ENCODE measurements around the gene DSCAM.

- TF ChIP-seq CTCF (IDR thresholded peaks at IDR 0.05 in 2 of 3, conservative IDR thresholded peaks at IDR 0.05 in 1 of 3; ENCODE audit: borderline replicate concordance in 1 of 3, insufficient read depth in 1 of 3, low read depth in 2 of 3, low read length in 2 of 3) (no peak), ZBTB33 (IDR thresholded peaks at IDR 0.05; ENCODE audit: extremely low read depth, insufficient replicate concordance, low read length) (no peak), YY1 (IDR thresholded peaks at IDR 0.05; ENCODE audit: extremely low read depth, insufficient replicate concordance, low read depth, low read length) (no peak), POLR2A (IDR thresholded peaks at IDR 0.05; ENCODE audit: borderline replicate concordance, extremely low read depth, insufficient read depth, insufficient read length) (no peak), ZNF274 (IDR thresholded peaks at IDR 0.05; ENCODE audit: low read depth, low read length) (no peak), POLR2AphosphoS5 (IDR thresholded peaks at IDR 0.05; ENCODE audit: low read depth, low read length) (no peak), RAD21 (IDR thresholded peaks at IDR 0.05; ENCODE audit: low read depth) (no peak)
Observed at GRCh38 chr21:40851749-40852148, 4.8 kb upstream of the DSCAM start.

Data from HCT116 (cell line).